GM23338 (cell line): ENCODE results near the gene GRIN2C. TPM values are rescaled to one million over a fixed set of nuclear protein-coding genes. Genes with fewer than 3 reads are reported as not detected.
A peak's percentile ranks its signal among the peaks of the same experiment; 100 is the strongest.

Experiments used
- ATAC-seq: fragments of 200-7000 bp; cut with Tn5 transposase; 3 replicates; pipeline ENCODE4 v1.9.1; 2020
- DNase-seq: peaks from one replicate; pipeline ENCODE4 v3.0.0-alpha.2; 2015; ENCODE audit warnings: low spot score
- H2AFZ ChIP-seq: fragments of 200-600 bp; sonication (generic); 2 replicates; pipeline ENCODE4 v1.8.0; 2016; ENCODE audit warnings: antibody characterized with exemption, mild to moderate bottlenecking, moderate library complexity
- H3F3A ChIP-seq: fragments of 200-600 bp; sonication (generic); replicated peaks from 2 replicates; pipeline ENCODE4 v1.8.0; 2017; ENCODE audit warnings: antibody characterized with exemption, mixed run types, low read depth
- H3K27ac ChIP-seq: fragments of 200-600 bp; sonication (generic); 2 replicates; pipeline ENCODE4 v1.6.1; 2016; ENCODE audit warnings: low read depth
- H3K27me3 ChIP-seq: fragments of 200-600 bp; sonication (generic); 2 replicates; pipeline ENCODE4 v1.8.0; 2016; ENCODE audit warnings: mild to moderate bottlenecking, mixed run types, moderate library complexity; ENCODE audit not compliant: insufficient read depth
- H3K36me3 ChIP-seq: fragments of 200-600 bp; sonication (generic); 2 replicates; pipeline ENCODE4 v1.8.0; 2016; ENCODE audit warnings: mild to moderate bottlenecking; ENCODE audit not compliant: insufficient read depth
- H3K4me1 ChIP-seq: fragments of 200-600 bp; sonication (generic); 2 replicates; pipeline ENCODE4 v1.8.0; 2016; ENCODE audit warnings: mild to moderate bottlenecking, moderate library complexity; ENCODE audit not compliant: insufficient read depth
- H3K4me2 ChIP-seq: fragments of 200-600 bp; sonication (generic); 2 replicates; pipeline ENCODE4 v1.7.1; 2017; ENCODE audit warnings: mixed run types
- H3K4me3 ChIP-seq: fragments of 200-600 bp; sonication (generic); 2 replicates; pipeline ENCODE4 v1.6.1; 2016; ENCODE audit warnings: mixed run types
- H3K79me2 ChIP-seq: fragments of 200-600 bp; sonication (generic); replicated peaks from 2 replicates; pipeline ENCODE4 v1.8.0; 2017; ENCODE audit warnings: mild to moderate bottlenecking; ENCODE audit not compliant: insufficient read depth
- H3K9me2 ChIP-seq: fragments of 200-600 bp; sonication (generic); 2 replicates; pipeline ENCODE4 v1.8.0; 2017; ENCODE audit not compliant: insufficient read depth
- H4K20me1 ChIP-seq: fragments of 200-600 bp; sonication (generic); replicated peaks from 2 replicates; pipeline ENCODE4 v1.8.0; 2017; ENCODE audit warnings: mild to moderate bottlenecking; ENCODE audit not compliant: insufficient read depth
- H3K27ac Mint-ChIP-seq: 2 replicates; pipeline ENCODE4 v1.8.0; 2020; ENCODE audit warnings: inconsistent platforms, mild to moderate bottlenecking, moderate library complexity, mixed read lengths
- H3K27me3 Mint-ChIP-seq: 3 replicates; pipeline ENCODE4 v1.8.0; 2022; ENCODE audit warnings: low read depth, mild to moderate bottlenecking, moderate library complexity, mixed read lengths, inconsistent platforms; ENCODE audit not compliant: insufficient read depth, poor library complexity
- H3K36me3 Mint-ChIP-seq: 3 replicates; pipeline ENCODE4 v1.8.0; 2021; ENCODE audit warnings: low read depth, mild to moderate bottlenecking, inconsistent platforms, moderate library complexity, mixed read lengths
- H3K4me1 Mint-ChIP-seq: 3 replicates; pipeline ENCODE4 v1.8.0; 2020; ENCODE audit warnings: mild to moderate bottlenecking, inconsistent platforms, mixed read lengths
- H3K4me3 Mint-ChIP-seq: 3 replicates; pipeline ENCODE4 v1.8.0; 2021; ENCODE audit warnings: moderate library complexity, mild to moderate bottlenecking, inconsistent platforms, mixed read lengths
- H3K9me3 Mint-ChIP-seq: 3 replicates; pipeline ENCODE4 v1.8.0; 2020; ENCODE audit warnings: moderate library complexity, mild to moderate bottlenecking, inconsistent platforms, mixed read lengths
- CREB1 ChIP-seq: fragments of 250-450 bp; sonication (Bioruptor Pico); IDR thresholded peaks from 2 replicates; pipeline ENCODE4 v1.5.0; 2020; ENCODE audit warnings: low read depth, mild to moderate bottlenecking, moderate library complexity
- EZH2 ChIP-seq: fragments of 200-600 bp; sonication (generic); IDR thresholded peaks from one replicate; pipeline ENCODE4 v1.8.0; 2017; ENCODE audit warnings: antibody characterized with exemption, mild to moderate bottlenecking, low read depth; ENCODE audit not compliant: unreplicated experiment
- EZH2phosphoT487 ChIP-seq: fragments of 200-600 bp; sonication (generic); IDR thresholded peaks from one replicate; pipeline ENCODE4 v1.8.1; 2018; ENCODE audit warnings: antibody characterized with exemption; ENCODE audit not compliant: unreplicated experiment
- JUNB ChIP-seq: IDR thresholded peaks from one replicate; pipeline ENCODE4 v1.6.1; 2016; ENCODE audit warnings: antibody characterized with exemption; ENCODE audit not compliant: unreplicated experiment
- NANOG ChIP-seq: IDR thresholded peaks from 2 replicates; pipeline ENCODE4 v1.6.1; 2016; ENCODE audit warnings: antibody characterized with exemption, borderline replicate concordance
- POLR2AphosphoS5 ChIP-seq: IDR thresholded peaks from 2 replicates; pipeline ENCODE4 v1.6.1; 2016; ENCODE audit warnings: antibody characterized with exemption, low read depth
- REST ChIP-seq: IDR thresholded peaks from one replicate; pipeline ENCODE4 v1.6.1; 2018; ENCODE audit warnings: antibody characterized with exemption; ENCODE audit not compliant: unreplicated experiment
- STAT1 ChIP-seq: IDR thresholded peaks from one replicate; pipeline ENCODE4 v1.6.1; 2016; ENCODE audit warnings: antibody characterized with exemption; ENCODE audit not compliant: unreplicated experiment
- ZNF114 ChIP-seq: fragments of 250-450 bp; sonication (Bioruptor Pico); IDR thresholded peaks from 2 replicates; pipeline ENCODE4 v1.5.0; 2020; ENCODE audit warnings: mild to moderate bottlenecking, moderate library complexity
- ZNF331 ChIP-seq: fragments of 250-450 bp; sonication (Bioruptor Pico); IDR thresholded peaks from 2 replicates; pipeline ENCODE4 v1.5.0; 2020; ENCODE audit warnings: low read depth, mild to moderate bottlenecking, moderate library complexity
- polyA plus RNA-seq: library from polyadenylated mRNA; unstranded; fragments of >200 nt; fragmentation: Nextera tagmentation; extraction: Ambion mirVana; gene quantifications from 2 replicates; pipeline ENCODE4 v1.2.1, GENCODE V29; 2016
- total RNA-seq: library from RNA; depleted of rRNA; stranded (reverse); fragments of >200 nt; shearing (Covaris generic); gene quantifications from 2 replicates; pipeline ENCODE4 v1.2.3, GENCODE V29; 2014
- TF ChIP-seq, protein P1 (sequence below), 2 experiments: fragments of 200-600 bp in 1 of 2; sonication (generic) in 1 of 2; conservative IDR thresholded peaks; 2 replicates each; pipeline versions ENCODE4 v1.5.1 to v1.6.1; 2016 to 2017; ENCODE audit warnings: antibody characterized with exemption in 2 of 2, low read depth in 2 of 2, mild to moderate bottlenecking in 2 of 2, moderate library complexity in 1 of 2
- TF ChIP-seq, protein P2 (sequence below): IDR thresholded peaks from 2 replicates; pipeline ENCODE4 v1.6.1; 2016; ENCODE audit warnings: antibody characterized with exemption
- TF ChIP-seq, protein P3 (sequence below): fragments of 250-450 bp; sonication (Bioruptor Pico); IDR thresholded peaks from 2 replicates; pipeline ENCODE4 v1.5.0; 2020; ENCODE audit warnings: mild to moderate bottlenecking, moderate library complexity

GRIN2C gene
- total and polyA plus RNA-seq, 2 experiments from 2014 or later = 0.10 to 0.19 TPM

- H3K27ac ChIP-seq = peak overlapping the region; percentile 66
- Mint-ChIP-seq H3K36me3 (peaks cover 6% of the 10 kb centered on the region; the same call in 1 of the 3 replicates), H3K4me3 (peak overlapping the region; percentile 91), H3K9me3 (peaks cover 2% of the 10 kb centered on the region; the same call in 1 of the 3 replicates), H3K27ac (peak overlapping the region; percentile 90), H3K4me1 (peaks cover 24% of the 10 kb centered on the region), H3K27me3 (peaks cover 17% of the 10 kb centered on the region)
- 0 out of 2 replicates have a peak overlapping the region, but pooled peaks have one; percentile 2 for H2AFZ ChIP-seq
- ATAC-seq = no peak
- no peak for TF ChIP-seq EZH2phosphoT487
- TF ChIP-seq ZNF114 (CRISPR knock-in tag) = no peak
- no peak for TF ChIP-seq JUNB
- TF ChIP-seq, protein P1, sequence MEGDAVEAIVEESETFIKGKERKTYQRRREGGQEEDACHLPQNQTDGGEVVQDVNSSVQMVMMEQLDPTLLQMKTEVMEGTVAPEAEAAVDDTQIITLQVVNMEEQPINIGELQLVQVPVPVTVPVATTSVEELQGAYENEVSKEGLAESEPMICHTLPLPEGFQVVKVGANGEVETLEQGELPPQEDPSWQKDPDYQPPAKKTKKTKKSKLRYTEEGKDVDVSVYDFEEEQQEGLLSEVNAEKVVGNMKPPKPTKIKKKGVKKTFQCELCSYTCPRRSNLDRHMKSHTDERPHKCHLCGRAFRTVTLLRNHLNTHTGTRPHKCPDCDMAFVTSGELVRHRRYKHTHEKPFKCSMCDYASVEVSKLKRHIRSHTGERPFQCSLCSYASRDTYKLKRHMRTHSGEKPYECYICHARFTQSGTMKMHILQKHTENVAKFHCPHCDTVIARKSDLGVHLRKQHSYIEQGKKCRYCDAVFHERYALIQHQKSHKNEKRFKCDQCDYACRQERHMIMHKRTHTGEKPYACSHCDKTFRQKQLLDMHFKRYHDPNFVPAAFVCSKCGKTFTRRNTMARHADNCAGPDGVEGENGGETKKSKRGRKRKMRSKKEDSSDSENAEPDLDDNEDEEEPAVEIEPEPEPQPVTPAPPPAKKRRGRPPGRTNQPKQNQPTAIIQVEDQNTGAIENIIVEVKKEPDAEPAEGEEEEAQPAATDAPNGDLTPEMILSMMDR (conservative IDR thresholded peaks at IDR 0.05; ENCODE audit: low read depth in 2 of 2) = no peak
- TF ChIP-seq ZNF331 (CRISPR knock-in tag) = no peak
- TF ChIP-seq, protein P2, sequence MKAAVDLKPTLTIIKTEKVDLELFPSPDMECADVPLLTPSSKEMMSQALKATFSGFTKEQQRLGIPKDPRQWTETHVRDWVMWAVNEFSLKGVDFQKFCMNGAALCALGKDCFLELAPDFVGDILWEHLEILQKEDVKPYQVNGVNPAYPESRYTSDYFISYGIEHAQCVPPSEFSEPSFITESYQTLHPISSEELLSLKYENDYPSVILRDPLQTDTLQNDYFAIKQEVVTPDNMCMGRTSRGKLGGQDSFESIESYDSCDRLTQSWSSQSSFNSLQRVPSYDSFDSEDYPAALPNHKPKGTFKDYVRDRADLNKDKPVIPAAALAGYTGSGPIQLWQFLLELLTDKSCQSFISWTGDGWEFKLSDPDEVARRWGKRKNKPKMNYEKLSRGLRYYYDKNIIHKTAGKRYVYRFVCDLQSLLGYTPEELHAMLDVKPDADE = no peak
- TF ChIP-seq STAT1 = no peak
- TF ChIP-seq, protein P3, sequence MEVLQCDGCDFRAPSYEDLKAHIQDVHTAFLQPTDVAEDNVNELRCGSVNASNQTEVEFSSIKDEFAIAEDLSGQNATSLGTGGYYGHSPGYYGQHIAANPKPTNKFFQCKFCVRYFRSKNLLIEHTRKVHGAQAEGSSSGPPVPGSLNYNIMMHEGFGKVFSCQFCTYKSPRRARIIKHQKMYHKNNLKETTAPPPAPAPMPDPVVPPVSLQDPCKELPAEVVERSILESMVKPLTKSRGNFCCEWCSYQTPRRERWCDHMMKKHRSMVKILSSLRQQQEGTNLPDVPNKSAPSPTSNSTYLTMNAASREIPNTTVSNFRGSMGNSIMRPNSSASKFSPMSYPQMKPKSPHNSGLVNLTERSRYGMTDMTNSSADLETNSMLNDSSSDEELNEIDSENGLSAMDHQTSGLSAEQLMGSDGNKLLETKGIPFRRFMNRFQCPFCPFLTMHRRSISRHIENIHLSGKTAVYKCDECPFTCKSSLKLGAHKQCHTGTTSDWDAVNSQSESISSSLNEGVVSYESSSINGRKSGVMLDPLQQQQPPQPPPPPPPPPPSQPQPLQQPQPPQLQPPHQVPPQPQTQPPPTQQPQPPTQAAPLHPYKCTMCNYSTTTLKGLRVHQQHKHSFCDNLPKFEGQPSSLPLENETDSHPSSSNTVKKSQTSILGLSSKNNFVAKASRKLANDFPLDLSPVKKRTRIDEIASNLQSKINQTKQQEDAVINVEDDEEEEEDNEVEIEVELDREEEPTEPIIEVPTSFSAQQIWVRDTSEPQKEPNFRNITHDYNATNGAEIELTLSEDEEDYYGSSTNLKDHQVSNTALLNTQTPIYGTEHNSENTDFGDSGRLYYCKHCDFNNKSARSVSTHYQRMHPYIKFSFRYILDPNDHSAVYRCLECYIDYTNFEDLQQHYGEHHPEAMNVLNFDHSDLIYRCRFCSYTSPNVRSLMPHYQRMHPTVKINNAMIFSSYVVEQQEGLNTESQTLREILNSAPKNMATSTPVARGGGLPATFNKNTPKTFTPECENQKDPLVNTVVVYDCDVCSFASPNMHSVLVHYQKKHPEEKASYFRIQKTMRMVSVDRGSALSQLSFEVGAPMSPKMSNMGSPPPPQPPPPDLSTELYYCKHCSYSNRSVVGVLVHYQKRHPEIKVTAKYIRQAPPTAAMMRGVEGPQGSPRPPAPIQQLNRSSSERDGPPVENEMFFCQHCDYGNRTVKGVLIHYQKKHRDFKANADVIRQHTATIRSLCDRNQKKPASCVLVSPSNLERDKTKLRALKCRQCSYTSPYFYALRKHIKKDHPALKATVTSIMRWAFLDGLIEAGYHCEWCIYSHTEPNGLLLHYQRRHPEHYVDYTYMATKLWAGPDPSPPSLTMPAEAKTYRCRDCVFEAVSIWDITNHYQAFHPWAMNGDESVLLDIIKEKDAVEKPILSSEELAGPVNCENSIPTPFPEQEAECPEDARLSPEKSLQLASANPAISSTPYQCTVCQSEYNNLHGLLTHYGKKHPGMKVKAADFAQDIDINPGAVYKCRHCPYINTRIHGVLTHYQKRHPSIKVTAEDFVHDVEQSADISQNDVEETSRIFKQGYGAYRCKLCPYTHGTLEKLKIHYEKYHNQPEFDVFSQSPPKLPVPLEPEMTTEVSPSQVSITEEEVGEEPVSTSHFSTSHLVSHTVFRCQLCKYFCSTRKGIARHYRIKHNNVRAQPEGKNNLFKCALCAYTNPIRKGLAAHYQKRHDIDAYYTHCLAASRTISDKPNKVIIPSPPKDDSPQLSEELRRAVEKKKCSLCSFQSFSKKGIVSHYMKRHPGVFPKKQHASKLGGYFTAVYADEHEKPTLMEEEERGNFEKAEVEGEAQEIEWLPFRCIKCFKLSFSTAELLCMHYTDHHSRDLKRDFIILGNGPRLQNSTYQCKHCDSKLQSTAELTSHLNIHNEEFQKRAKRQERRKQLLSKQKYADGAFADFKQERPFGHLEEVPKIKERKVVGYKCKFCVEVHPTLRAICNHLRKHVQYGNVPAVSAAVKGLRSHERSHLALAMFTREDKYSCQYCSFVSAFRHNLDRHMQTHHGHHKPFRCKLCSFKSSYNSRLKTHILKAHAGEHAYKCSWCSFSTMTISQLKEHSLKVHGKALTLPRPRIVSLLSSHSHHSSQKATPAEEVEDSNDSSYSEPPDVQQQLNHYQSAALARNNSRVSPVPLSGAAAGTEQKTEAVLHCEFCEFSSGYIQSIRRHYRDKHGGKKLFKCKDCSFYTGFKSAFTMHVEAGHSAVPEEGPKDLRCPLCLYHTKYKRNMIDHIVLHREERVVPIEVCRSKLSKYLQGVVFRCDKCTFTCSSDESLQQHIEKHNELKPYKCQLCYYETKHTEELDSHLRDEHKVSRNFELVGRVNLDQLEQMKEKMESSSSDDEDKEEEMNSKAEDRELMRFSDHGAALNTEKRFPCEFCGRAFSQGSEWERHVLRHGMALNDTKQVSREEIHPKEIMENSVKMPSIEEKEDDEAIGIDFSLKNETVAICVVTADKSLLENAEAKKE (CRISPR knock-in tag) = no peak
- no peak for TF ChIP-seq CREB1
- TF ChIP-seq NANOG = no peak
- TF ChIP-seq EZH2 = no peak
- TF ChIP-seq POLR2AphosphoS5 = no peak
- no peak for TF ChIP-seq REST
- DNase-seq = no peak
- H3K4me3 ChIP-seq = peak overlapping the region; percentile 95
- no peaks in the 10 kb centered on the region for H3K79me2 ChIP-seq
- 0 out of 2 replicates have a peak, but pooled peaks cover 4% of the 10 kb centered on the region for H3F3A ChIP-seq
- 0 out of 2 replicates have a peak, but pooled peaks cover 7% of the 10 kb centered on the region for H3K27me3 ChIP-seq
- H4K20me1 ChIP-seq = 0 out of 2 replicates have a peak, but pooled peaks cover 3% of the 10 kb centered on the region
- no peaks in the 10 kb centered on the region for H3K9me2 ChIP-seq
- H3K36me3 ChIP-seq = no peaks in the 10 kb centered on the region
- peak overlapping the region; percentile 73 for H3K4me2 ChIP-seq
- H3K4me1 ChIP-seq = peaks cover 9% of the 10 kb centered on the region; the same call in 1 of the 2 replicates
Measured at GRCh38 chr17:74873874-74874614, 14.4 kb upstream of the GRIN2C start.
